DND-41 (cell line): ENCODE data around the gene MALRD1.

Experiments
- CTCF ChIP-seq: IDR thresholded peaks from 2 replicates; pipeline ENCODE4 v1.5.1; 2012; ENCODE audit warnings: borderline replicate concordance, low read length, moderate library complexity, mild to moderate bottlenecking; ENCODE audit not compliant: poor library complexity, severe bottlenecking; ENCODE audit errors: extremely low read depth
- EZH2 ChIP-seq: IDR thresholded peaks from 3 replicates; pipeline ENCODE4 v1.6.1; 2012; ENCODE audit warnings: borderline replicate concordance, low read depth, mild to moderate bottlenecking, moderate library complexity, low read length, inconsistent platforms; ENCODE audit not compliant: severe bottlenecking

GRCh38 chr10:19096501-19097073, 48.0 kb downstream of the MALRD1 start:
- TF ChIP-seq CTCF (no peak), EZH2 (no peak)
